HT1080 (cell line): Measurements from ENCODE around the gene DOCK9. TPM values are rescaled to one million over a fixed set of nuclear protein-coding genes. Genes with fewer than 3 reads are reported as not detected.
"Not testable (repeated sequence)": the region's sequence is repeated elsewhere in the genome, so short reads cannot be mapped to it uniquely, and the experiment has no call there.

Experiments used
- DNase-seq: peaks from one replicate; pipeline ENCODE4 v3.0.0-alpha.2; 2015; ENCODE audit warnings: low read depth
- total RNA-seq: library from RNA; depleted of rRNA; stranded (reverse); fragments of >200 nt; shearing (Covaris generic); gene quantifications from 2 replicates; pipeline ENCODE4 v1.2.3, GENCODE V29; 2014

Gene DOCK9
- total RNA-seq, 1 experiment from 2014 or later, result 77.7 TPM

DNA sequence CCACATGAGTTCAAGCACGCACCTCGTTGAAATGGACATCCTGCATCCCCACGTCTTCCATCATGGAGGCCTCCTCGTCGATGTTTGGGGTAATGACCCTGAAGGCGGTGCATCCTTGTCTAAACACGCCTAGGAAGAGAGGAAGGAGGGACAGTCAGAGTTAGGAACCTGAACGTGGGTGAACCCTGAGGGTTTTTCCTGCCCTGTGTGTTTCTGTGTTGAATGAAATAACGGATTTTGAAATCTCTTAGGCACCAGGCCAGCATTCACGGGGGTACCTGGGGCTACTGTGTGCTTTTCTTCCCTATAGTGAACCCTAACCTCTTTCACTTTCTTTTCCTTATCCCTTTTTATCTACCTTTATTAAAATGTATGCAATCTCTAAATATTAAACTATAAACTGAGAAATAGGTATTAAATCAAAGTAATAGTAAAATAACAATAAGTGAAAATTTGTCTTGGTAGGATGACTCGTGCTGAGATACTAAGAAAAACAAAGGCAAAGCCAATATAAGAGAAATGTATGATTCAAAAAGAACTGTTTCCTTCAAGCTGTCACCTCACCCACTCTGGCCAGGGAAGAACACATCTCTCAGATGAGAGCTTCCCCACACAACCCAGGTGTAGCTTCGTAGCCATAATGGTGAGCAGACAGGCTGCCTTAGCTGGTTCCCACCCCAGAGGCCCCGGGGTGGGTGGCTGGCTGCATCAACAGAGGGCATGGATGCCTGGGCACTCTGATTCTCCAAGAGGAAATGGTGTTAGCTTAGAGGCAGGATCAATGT is 153.3 kb downstream of the DOCK9 start:
- DNase-seq, result peak; percentile 26

DNA sequence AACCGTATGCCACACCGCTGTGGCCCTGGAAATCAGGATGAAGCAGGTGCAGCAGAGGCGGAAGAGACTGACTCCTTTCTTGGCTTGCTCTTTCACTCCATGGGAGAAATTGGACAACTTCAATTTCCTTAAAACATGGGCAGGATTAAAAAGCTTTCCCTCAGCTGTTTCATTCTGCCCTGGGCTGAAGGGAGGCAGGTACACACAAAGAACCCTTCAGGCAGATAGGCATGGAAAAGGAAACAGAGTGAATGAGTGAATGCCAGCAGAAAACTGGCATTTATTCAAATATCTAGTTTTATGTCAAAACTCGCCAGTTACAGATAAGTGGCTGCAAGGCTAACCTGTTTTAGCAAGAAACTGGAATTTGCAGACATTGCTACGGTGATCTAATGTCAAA is 154.4 kb downstream of the DOCK9 start:
- no peak for DNase-seq

- peak; percentile 20 for DNase-seq
These were observed 155.6 kb downstream of the DOCK9 start for GRCh38 chr13:98822225-98822606.

- DNase-seq, result no peak
These were observed 156.3 kb downstream of the DOCK9 start for GRCh38 chr13:98821372-98822224.

DNA sequence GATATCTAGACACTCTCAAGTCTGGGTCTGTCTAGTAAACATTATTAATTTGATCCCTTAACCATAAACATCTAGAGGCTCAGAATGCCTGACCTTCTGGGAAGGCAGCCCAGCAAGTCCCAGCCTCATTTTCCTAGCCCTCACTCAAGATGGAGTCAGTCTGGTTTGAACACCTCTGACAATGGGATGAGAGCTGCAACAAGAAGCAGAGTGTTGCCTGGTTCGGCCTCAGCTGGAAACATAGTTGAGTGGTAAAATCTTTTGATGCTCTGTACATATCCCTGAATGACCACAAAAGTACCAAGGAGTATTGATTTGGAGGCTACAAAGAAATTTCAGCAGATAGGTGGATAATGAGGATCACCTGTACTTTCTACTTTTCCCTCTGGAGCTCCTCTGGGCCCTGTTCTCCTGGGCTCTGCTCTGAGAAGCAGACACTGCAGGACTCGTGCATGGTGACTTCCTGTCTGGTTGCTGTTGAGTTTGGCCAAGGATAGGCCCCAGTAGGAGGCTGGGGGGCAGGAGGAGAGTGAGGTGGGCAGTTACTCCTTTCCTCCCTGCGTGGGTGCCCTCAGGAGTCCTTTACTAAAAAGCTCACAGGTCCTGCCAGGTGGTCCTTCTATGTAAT is 157.0 kb downstream of the DOCK9 start:
- DNase-seq, result no peak

DNA sequence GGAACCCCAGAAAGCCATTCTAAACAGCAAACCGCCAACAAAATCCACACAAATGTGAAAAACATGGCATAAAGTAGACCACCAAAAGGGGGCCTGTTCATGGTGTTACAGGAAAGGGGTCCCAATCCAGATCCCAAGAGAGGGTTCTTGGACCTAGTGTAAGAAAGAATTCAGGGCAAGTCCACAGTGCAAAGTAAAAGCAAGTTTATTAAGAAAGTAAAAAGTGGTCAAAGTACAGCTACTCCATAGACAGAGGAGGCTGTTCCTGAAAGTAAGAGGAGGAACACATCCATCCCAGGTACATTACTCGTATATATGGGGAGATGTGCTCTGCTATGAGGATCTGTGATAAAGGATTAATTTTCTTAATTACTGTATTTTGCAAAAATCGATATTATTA is 157.6 kb downstream of the DOCK9 start:
- DNase-seq, result no peak

GRCh38 chr13:98819382-98820010 is 158.4 kb downstream of the DOCK9 start:
- no peak for DNase-seq

GRCh38 chr13:98816406-98816805 is 161.5 kb downstream of the DOCK9 start:
- DNase-seq, result no peak

- no peak for DNase-seq
These were observed 163.9 kb downstream of the DOCK9 start for GRCh38 chr13:98813993-98814392.

DNA sequence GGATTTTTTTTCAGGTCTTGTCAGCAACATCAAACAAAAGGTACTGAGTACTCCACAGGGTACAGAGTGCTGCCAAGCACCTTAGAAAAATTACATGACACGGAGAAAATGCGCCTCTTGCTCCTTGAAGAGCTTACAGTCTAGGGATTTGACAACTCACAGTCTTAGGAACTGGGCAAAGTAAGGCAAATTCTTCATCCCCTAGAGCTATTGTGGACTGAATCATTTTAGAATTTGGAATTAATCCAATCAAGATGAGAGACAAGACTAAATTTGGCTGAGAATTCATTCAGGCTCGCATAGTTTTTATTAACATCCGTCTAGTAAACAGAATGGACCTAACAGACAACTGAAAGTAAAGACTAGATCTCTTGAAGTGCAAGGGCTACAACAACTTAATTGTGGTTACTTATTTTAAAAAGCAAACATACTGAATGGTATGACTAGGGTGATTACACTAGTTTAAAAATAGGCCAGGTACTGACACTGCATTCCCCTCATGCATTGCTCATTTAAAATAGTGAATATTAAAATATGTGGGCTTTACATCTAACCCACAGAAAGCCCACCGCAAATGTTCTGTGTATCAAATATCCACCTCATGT is 165.6 kb downstream of the DOCK9 start:
- not testable (repeated sequence) for DNase-seq

DNA sequence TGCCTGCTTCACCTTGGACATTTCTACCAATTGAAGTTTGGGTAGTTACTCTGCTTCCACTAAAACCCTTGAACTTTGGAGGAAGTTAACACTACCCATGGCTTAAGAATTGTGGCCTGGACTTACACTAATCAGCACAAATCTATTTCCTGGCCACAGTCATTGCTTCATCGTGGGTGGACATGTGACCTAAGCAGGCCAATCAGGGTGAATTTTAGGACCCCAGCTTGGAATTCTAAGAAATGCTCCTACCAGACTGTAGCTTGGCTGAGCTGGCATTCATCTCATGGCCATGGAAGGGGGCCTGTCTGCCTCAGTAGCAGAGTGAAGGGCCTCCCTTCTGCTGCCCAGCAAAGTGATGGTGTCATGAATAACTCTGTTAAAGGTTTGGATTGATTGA is 167.1 kb downstream of the DOCK9 start:
- DNase-seq, result peak; percentile 57

- DNase-seq, result no peak
These were observed 168.5 kb downstream of the DOCK9 start for GRCh38 chr13:98809345-98809777.

DNA sequence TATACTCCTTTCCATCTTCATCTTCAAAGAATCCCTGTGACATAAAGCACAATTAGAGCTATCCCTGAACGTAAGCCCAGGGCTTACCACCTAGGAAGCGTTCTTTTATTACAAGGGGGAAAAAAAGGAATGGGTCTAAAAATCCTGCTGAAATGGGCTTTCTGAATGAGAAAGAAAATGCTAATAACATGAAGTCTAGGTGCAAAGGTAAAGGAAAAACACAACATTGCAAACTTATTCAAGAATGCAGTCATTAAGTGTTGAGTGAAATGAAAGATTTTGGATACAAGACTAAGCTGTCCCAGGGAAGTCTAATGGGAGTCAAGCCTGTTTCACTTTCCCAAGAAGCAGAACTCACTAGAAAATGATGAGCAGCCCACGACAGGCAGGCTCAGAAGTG is 170.1 kb downstream of the DOCK9 start:
- no peak for DNase-seq

GRCh38 chr13:98804336-98804855 is 173.5 kb downstream of the DOCK9 start:
- DNase-seq, result no peak

DNA sequence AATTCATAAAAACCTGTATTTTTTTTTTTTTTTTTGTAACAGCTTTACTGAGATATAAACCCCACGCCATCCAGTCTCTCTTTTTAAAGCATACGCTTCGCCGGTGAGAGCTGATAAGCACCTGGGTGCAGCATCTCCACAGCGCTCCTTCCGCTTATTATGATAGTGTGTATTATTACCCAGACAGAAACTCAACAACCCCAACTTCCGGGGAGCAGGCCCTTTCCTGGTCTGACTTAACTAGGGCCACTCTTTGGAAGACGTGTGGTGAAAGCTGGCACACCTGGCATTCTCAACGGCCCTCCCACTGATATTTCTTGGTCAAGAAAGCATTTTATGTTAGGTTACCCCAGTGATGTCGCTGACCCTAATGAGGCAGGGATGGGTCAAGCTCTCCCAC is 173.9 kb downstream of the DOCK9 start:
- no peak for DNase-seq

DNA sequence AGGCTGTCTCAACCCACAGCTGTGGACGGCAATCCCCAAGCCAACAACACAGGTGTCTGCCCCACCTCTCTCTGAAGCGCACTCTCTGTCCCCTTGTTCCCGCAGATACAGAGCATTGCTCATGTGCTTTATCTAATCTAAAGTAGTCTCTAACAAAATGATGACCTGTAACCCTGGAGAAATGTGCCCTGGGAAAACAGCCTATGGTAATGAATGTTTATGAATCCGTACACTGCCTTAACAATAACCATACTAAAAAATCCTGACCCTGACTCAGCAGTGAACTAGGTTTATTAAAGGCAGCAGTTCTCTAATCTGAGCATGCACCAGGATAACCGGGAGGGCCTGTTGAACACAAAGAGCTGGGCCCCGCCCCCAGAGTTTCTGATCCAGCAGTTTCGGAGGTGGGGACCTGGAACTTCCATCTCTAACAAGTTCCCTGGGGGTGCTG is 174.7 kb downstream of the DOCK9 start:
- no peak for DNase-seq

- DNase-seq, result no peak
These were observed 175.3 kb downstream of the DOCK9 start for GRCh38 chr13:98802559-98802958.

DNA sequence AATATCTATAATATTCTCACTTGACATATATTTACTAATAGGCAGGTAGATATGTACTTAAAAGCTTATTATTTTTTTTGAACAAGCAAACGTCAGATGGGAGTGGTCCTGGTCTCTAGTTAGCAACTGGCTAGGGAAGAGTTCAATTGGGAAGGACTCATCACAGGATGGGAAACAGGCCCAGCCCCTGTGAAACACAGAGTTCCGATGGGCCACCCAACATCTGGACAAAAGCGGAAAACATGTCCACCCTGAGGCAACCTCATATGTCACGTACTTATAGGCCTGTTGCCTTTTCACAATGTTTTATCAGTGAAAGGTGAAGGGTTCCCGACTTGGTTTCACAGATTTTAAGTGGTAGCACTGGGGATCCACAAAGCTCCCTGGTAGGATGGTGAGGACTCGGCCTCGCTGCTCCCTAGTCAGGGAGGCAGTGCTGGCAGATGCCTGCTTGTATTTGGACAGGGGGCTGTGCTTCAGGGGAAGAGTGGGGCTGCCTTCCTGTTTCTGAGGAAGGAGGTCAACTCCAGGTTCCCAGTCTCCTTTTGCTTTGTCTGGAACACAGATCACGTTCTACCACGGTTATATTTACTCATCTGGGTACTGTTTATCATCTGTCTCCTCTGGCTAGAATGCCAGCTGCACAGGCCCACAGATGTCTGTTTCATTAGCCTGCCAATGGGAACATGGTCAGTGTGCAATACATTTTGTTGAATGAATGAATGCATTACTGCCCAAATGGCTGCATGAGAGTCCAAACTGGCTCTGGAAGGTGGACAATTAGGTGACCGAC is 176.0 kb downstream of the DOCK9 start:
- no peak for DNase-seq

GRCh38 chr13:98800078-98800477 is 177.8 kb downstream of the DOCK9 start:
- DNase-seq, result no peak
